GM23338 (cell line): ENCODE data around the gene AP3B2. TPM values are rescaled to one million over a fixed set of nuclear protein-coding genes. Genes with fewer than 3 reads are reported as not detected.

ENCODE experiments used
- ATAC-seq: fragments of 200-7000 bp; cut with Tn5 transposase; 3 replicates; pipeline ENCODE4 v1.9.1; 2020
- DNase-seq: peaks from one replicate; pipeline ENCODE4 v3.0.0-alpha.2; 2015; ENCODE audit warnings: low spot score
- H2AFZ ChIP-seq: fragments of 200-600 bp; sonication (generic); 2 replicates; pipeline ENCODE4 v1.8.0; 2016; ENCODE audit warnings: antibody characterized with exemption, mild to moderate bottlenecking, moderate library complexity
- H3F3A ChIP-seq: fragments of 200-600 bp; sonication (generic); replicated peaks from 2 replicates; pipeline ENCODE4 v1.8.0; 2017; ENCODE audit warnings: antibody characterized with exemption, mixed run types, low read depth
- H3K27ac ChIP-seq: fragments of 200-600 bp; sonication (generic); 2 replicates; pipeline ENCODE4 v1.6.1; 2016; ENCODE audit warnings: low read depth
- H3K27me3 ChIP-seq: fragments of 200-600 bp; sonication (generic); 2 replicates; pipeline ENCODE4 v1.8.0; 2016; ENCODE audit warnings: mild to moderate bottlenecking, mixed run types, moderate library complexity; ENCODE audit not compliant: insufficient read depth
- H3K36me3 ChIP-seq: fragments of 200-600 bp; sonication (generic); 2 replicates; pipeline ENCODE4 v1.8.0; 2016; ENCODE audit warnings: mild to moderate bottlenecking; ENCODE audit not compliant: insufficient read depth
- H3K4me1 ChIP-seq: fragments of 200-600 bp; sonication (generic); 2 replicates; pipeline ENCODE4 v1.8.0; 2016; ENCODE audit warnings: mild to moderate bottlenecking, moderate library complexity; ENCODE audit not compliant: insufficient read depth
- H3K4me2 ChIP-seq: fragments of 200-600 bp; sonication (generic); 2 replicates; pipeline ENCODE4 v1.7.1; 2017; ENCODE audit warnings: mixed run types
- H3K4me3 ChIP-seq: fragments of 200-600 bp; sonication (generic); 2 replicates; pipeline ENCODE4 v1.6.1; 2016; ENCODE audit warnings: mixed run types
- H3K79me2 ChIP-seq: fragments of 200-600 bp; sonication (generic); replicated peaks from 2 replicates; pipeline ENCODE4 v1.8.0; 2017; ENCODE audit warnings: mild to moderate bottlenecking; ENCODE audit not compliant: insufficient read depth
- H3K9me2 ChIP-seq: fragments of 200-600 bp; sonication (generic); 2 replicates; pipeline ENCODE4 v1.8.0; 2017; ENCODE audit not compliant: insufficient read depth
- H4K20me1 ChIP-seq: fragments of 200-600 bp; sonication (generic); replicated peaks from 2 replicates; pipeline ENCODE4 v1.8.0; 2017; ENCODE audit warnings: mild to moderate bottlenecking; ENCODE audit not compliant: insufficient read depth
- H3K27ac Mint-ChIP-seq: 2 replicates; pipeline ENCODE4 v1.8.0; 2020; ENCODE audit warnings: inconsistent platforms, mild to moderate bottlenecking, moderate library complexity, mixed read lengths
- H3K27me3 Mint-ChIP-seq: 3 replicates; pipeline ENCODE4 v1.8.0; 2022; ENCODE audit warnings: low read depth, mild to moderate bottlenecking, moderate library complexity, mixed read lengths, inconsistent platforms; ENCODE audit not compliant: insufficient read depth, poor library complexity
- H3K36me3 Mint-ChIP-seq: 3 replicates; pipeline ENCODE4 v1.8.0; 2021; ENCODE audit warnings: low read depth, mild to moderate bottlenecking, inconsistent platforms, moderate library complexity, mixed read lengths
- H3K4me1 Mint-ChIP-seq: 3 replicates; pipeline ENCODE4 v1.8.0; 2020; ENCODE audit warnings: mild to moderate bottlenecking, inconsistent platforms, mixed read lengths
- H3K4me3 Mint-ChIP-seq: 3 replicates; pipeline ENCODE4 v1.8.0; 2021; ENCODE audit warnings: moderate library complexity, mild to moderate bottlenecking, inconsistent platforms, mixed read lengths
- H3K9me3 Mint-ChIP-seq: 3 replicates; pipeline ENCODE4 v1.8.0; 2020; ENCODE audit warnings: moderate library complexity, mild to moderate bottlenecking, inconsistent platforms, mixed read lengths
- CREB1 ChIP-seq: fragments of 250-450 bp; sonication (Bioruptor Pico); IDR thresholded peaks from 2 replicates; pipeline ENCODE4 v1.5.0; 2020; ENCODE audit warnings: low read depth, mild to moderate bottlenecking, moderate library complexity
- EZH2phosphoT487 ChIP-seq: fragments of 200-600 bp; sonication (generic); IDR thresholded peaks from one replicate; pipeline ENCODE4 v1.8.1; 2018; ENCODE audit warnings: antibody characterized with exemption; ENCODE audit not compliant: unreplicated experiment
- NANOG ChIP-seq: IDR thresholded peaks from 2 replicates; pipeline ENCODE4 v1.6.1; 2016; ENCODE audit warnings: antibody characterized with exemption, borderline replicate concordance
- POLR2AphosphoS5 ChIP-seq: IDR thresholded peaks from 2 replicates; pipeline ENCODE4 v1.6.1; 2016; ENCODE audit warnings: antibody characterized with exemption, low read depth
- STAT1 ChIP-seq: IDR thresholded peaks from one replicate; pipeline ENCODE4 v1.6.1; 2016; ENCODE audit warnings: antibody characterized with exemption; ENCODE audit not compliant: unreplicated experiment
- ZNF331 ChIP-seq: fragments of 250-450 bp; sonication (Bioruptor Pico); IDR thresholded peaks from 2 replicates; pipeline ENCODE4 v1.5.0; 2020; ENCODE audit warnings: low read depth, mild to moderate bottlenecking, moderate library complexity
- polyA plus RNA-seq: library from polyadenylated mRNA; unstranded; fragments of >200 nt; fragmentation: Nextera tagmentation; extraction: Ambion mirVana; gene quantifications from 2 replicates; pipeline ENCODE4 v1.2.1, GENCODE V29; 2016
- total RNA-seq: library from RNA; depleted of rRNA; stranded (reverse); fragments of >200 nt; shearing (Covaris generic); gene quantifications from 2 replicates; pipeline ENCODE4 v1.2.3, GENCODE V29; 2014
- TF ChIP-seq, protein P1 (sequence below), 2 experiments: fragments of 200-600 bp in 1 of 2; sonication (generic) in 1 of 2; conservative IDR thresholded peaks; 2 replicates each; pipeline versions ENCODE4 v1.5.1 to v1.6.1; 2016 to 2017; ENCODE audit warnings: antibody characterized with exemption in 2 of 2, low read depth in 2 of 2, mild to moderate bottlenecking in 2 of 2, moderate library complexity in 1 of 2
- TF ChIP-seq, protein P2 (sequence below): IDR thresholded peaks from one replicate; pipeline ENCODE4 v1.6.1; 2018; ENCODE audit warnings: antibody characterized with exemption; ENCODE audit not compliant: unreplicated experiment
- TF ChIP-seq, protein P3 (sequence below): fragments of 250-450 bp; sonication (Bioruptor Pico); IDR thresholded peaks from 2 replicates; pipeline ENCODE4 v1.5.0; 2020; ENCODE audit warnings: mild to moderate bottlenecking, moderate library complexity

The AP3B2 gene
- total and polyA plus RNA-seq, 2 experiments from 2014 or later, result 9.5 to 19.2 TPM

DNA sequence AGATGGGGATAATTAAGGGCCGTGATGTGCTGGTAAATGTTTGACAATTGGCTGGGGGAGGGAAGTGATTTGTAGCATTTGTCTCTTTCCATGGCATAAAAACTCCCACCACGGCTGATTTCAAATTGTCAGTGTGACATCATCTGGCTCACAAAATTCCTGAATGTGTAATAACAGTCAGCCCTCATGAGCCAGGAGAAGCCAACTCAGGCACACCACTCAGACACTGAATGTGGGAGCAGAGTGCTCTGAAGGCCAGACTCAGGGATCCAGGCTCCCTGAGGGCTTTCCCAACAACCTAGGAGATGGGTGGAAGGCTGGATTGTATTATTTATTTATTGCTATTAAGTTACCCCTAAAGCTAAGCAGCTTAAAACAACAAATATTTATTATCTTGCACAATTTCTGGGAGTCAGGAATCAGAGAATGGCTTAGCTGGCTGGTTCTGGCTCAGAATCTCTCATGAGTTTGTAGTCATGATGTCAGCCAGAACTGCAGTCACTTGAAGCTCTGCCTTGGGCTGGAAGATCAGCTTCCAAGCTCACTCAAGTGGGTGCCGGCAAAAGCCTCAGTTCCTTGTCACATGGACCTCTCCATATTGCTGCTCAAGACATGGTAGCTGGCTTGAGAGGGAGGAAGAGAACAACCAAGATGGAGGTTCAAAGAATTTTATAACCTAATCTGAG lies 56.0 kb downstream of the AP3B2 start (continued):
- TF ChIP-seq NANOG, result no peak
- TF ChIP-seq, protein P1, sequence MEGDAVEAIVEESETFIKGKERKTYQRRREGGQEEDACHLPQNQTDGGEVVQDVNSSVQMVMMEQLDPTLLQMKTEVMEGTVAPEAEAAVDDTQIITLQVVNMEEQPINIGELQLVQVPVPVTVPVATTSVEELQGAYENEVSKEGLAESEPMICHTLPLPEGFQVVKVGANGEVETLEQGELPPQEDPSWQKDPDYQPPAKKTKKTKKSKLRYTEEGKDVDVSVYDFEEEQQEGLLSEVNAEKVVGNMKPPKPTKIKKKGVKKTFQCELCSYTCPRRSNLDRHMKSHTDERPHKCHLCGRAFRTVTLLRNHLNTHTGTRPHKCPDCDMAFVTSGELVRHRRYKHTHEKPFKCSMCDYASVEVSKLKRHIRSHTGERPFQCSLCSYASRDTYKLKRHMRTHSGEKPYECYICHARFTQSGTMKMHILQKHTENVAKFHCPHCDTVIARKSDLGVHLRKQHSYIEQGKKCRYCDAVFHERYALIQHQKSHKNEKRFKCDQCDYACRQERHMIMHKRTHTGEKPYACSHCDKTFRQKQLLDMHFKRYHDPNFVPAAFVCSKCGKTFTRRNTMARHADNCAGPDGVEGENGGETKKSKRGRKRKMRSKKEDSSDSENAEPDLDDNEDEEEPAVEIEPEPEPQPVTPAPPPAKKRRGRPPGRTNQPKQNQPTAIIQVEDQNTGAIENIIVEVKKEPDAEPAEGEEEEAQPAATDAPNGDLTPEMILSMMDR (conservative IDR thresholded peaks at IDR 0.05; ENCODE audit: low read depth in 2 of 2), result no peak
- TF ChIP-seq, protein P2, sequence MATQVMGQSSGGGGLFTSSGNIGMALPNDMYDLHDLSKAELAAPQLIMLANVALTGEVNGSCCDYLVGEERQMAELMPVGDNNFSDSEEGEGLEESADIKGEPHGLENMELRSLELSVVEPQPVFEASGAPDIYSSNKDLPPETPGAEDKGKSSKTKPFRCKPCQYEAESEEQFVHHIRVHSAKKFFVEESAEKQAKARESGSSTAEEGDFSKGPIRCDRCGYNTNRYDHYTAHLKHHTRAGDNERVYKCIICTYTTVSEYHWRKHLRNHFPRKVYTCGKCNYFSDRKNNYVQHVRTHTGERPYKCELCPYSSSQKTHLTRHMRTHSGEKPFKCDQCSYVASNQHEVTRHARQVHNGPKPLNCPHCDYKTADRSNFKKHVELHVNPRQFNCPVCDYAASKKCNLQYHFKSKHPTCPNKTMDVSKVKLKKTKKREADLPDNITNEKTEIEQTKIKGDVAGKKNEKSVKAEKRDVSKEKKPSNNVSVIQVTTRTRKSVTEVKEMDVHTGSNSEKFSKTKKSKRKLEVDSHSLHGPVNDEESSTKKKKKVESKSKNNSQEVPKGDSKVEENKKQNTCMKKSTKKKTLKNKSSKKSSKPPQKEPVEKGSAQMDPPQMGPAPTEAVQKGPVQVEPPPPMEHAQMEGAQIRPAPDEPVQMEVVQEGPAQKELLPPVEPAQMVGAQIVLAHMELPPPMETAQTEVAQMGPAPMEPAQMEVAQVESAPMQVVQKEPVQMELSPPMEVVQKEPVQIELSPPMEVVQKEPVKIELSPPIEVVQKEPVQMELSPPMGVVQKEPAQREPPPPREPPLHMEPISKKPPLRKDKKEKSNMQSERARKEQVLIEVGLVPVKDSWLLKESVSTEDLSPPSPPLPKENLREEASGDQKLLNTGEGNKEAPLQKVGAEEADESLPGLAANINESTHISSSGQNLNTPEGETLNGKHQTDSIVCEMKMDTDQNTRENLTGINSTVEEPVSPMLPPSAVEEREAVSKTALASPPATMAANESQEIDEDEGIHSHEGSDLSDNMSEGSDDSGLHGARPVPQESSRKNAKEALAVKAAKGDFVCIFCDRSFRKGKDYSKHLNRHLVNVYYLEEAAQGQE, result no peak
- TF ChIP-seq EZH2phosphoT487, result no peak

DNA sequence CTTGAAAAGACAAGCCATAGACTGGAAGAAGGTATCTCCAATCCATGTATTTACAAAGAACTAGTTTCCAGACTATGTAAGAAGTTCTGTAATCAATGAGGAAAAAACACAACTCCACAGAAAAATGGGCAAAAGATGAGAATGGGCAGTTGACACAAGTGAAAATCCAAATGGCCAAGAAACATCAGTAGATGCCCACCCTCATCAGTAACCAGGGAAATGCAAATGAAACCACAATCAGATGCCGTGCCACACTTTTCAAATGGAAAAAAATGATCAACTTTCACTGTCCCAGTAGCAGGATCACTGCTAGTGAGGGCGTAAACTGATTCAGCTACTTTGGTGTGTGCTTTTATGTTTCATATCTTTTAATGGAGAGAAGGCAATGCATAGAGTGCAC lies 58.0 kb downstream of the AP3B2 start:
- Histone ChIP-seq H3K27me3 (peaks cover 38% of the 10 kb centered on the region), H4K20me1 (no peaks in the 10 kb centered on the region), H3K4me1 (peaks cover 4% of the 10 kb centered on the region; the same call in 1 of the 2 replicates), H3K79me2 (no peaks in the 10 kb centered on the region), H3K9me2 (no peaks in the 10 kb centered on the region), H3K4me2 (no peak overlapping the region), H3K36me3 (no peaks in the 10 kb centered on the region), H2AFZ (no peak overlapping the region), H3K4me3 (no peak overlapping the region), H3F3A (peaks cover 9% of the 10 kb centered on the region; the same call in 1 of the 2 replicates), H3K27ac (no peak overlapping the region)
- ATAC-seq, result no peak
- no peaks in the 10 kb centered on the region; the same call in 2 of the 3 replicates for H3K9me3 Mint-ChIP-seq
- peaks cover 34% of the 10 kb centered on the region for H3K27me3 Mint-ChIP-seq
- DNase-seq, result no peak
- H3K4me3 Mint-ChIP-seq, result no peak overlapping the region
- H3K4me1 Mint-ChIP-seq, result no peaks in the 10 kb centered on the region; the same call in none of the 3 replicates
- TF ChIP-seq ZNF331 (no peak), EZH2phosphoT487 (no peak), POLR2AphosphoS5 (no peak), CREB1 (CRISPR knock-in tag) (no peak), STAT1 (no peak), NANOG (no peak)
- TF ChIP-seq, protein P3, sequence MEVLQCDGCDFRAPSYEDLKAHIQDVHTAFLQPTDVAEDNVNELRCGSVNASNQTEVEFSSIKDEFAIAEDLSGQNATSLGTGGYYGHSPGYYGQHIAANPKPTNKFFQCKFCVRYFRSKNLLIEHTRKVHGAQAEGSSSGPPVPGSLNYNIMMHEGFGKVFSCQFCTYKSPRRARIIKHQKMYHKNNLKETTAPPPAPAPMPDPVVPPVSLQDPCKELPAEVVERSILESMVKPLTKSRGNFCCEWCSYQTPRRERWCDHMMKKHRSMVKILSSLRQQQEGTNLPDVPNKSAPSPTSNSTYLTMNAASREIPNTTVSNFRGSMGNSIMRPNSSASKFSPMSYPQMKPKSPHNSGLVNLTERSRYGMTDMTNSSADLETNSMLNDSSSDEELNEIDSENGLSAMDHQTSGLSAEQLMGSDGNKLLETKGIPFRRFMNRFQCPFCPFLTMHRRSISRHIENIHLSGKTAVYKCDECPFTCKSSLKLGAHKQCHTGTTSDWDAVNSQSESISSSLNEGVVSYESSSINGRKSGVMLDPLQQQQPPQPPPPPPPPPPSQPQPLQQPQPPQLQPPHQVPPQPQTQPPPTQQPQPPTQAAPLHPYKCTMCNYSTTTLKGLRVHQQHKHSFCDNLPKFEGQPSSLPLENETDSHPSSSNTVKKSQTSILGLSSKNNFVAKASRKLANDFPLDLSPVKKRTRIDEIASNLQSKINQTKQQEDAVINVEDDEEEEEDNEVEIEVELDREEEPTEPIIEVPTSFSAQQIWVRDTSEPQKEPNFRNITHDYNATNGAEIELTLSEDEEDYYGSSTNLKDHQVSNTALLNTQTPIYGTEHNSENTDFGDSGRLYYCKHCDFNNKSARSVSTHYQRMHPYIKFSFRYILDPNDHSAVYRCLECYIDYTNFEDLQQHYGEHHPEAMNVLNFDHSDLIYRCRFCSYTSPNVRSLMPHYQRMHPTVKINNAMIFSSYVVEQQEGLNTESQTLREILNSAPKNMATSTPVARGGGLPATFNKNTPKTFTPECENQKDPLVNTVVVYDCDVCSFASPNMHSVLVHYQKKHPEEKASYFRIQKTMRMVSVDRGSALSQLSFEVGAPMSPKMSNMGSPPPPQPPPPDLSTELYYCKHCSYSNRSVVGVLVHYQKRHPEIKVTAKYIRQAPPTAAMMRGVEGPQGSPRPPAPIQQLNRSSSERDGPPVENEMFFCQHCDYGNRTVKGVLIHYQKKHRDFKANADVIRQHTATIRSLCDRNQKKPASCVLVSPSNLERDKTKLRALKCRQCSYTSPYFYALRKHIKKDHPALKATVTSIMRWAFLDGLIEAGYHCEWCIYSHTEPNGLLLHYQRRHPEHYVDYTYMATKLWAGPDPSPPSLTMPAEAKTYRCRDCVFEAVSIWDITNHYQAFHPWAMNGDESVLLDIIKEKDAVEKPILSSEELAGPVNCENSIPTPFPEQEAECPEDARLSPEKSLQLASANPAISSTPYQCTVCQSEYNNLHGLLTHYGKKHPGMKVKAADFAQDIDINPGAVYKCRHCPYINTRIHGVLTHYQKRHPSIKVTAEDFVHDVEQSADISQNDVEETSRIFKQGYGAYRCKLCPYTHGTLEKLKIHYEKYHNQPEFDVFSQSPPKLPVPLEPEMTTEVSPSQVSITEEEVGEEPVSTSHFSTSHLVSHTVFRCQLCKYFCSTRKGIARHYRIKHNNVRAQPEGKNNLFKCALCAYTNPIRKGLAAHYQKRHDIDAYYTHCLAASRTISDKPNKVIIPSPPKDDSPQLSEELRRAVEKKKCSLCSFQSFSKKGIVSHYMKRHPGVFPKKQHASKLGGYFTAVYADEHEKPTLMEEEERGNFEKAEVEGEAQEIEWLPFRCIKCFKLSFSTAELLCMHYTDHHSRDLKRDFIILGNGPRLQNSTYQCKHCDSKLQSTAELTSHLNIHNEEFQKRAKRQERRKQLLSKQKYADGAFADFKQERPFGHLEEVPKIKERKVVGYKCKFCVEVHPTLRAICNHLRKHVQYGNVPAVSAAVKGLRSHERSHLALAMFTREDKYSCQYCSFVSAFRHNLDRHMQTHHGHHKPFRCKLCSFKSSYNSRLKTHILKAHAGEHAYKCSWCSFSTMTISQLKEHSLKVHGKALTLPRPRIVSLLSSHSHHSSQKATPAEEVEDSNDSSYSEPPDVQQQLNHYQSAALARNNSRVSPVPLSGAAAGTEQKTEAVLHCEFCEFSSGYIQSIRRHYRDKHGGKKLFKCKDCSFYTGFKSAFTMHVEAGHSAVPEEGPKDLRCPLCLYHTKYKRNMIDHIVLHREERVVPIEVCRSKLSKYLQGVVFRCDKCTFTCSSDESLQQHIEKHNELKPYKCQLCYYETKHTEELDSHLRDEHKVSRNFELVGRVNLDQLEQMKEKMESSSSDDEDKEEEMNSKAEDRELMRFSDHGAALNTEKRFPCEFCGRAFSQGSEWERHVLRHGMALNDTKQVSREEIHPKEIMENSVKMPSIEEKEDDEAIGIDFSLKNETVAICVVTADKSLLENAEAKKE (CRISPR knock-in tag), result no peak
- no peak overlapping the region for H3K27ac Mint-ChIP-seq
- H3K36me3 Mint-ChIP-seq, result no peaks in the 10 kb centered on the region
